ENCODE data around the gene OPCML. TPM values are rescaled to one million over a fixed set of nuclear protein-coding genes. Genes with fewer than 3 reads are reported as not detected.

The OPCML gene
- total and polyA plus RNA-seq, 2 donors (not counting 1 experiment from before 2014, with no cell fraction given), result not detected

GRCh38 chr11:133072858-133073582 is 459.3 kb downstream of the OPCML start:
- no peak overlapping the region for H3K4me3 Mint-ChIP-seq
- H3K4me1 Mint-ChIP-seq, result no peaks in the 10 kb centered on the region
- ChIA-PET POLR2A (no interaction called here), CTCF (no interaction called here)
- H3K27ac ChIP-seq (ENCODE audit: low read length in 2 of 2), result no peak overlapping the region
- no peak overlapping the region for H3K9ac ChIP-seq (ENCODE audit: low read length)
- H3K27ac Mint-ChIP-seq, result no peak overlapping the region
- no peak for TF ChIP-seq EZH2 (IDR thresholded peaks at IDR 0.05; ENCODE audit: borderline replicate concordance, insufficient read depth, low read depth, low read length, poor library complexity, severe bottlenecking)
- TF ChIP-seq CTCF (IDR thresholded peaks at IDR 0.05), result no peak
- H3K4me3 ChIP-seq (ENCODE audit: control extremely low read depth in 1 of 5, extremely low read depth in 1 of 5, insufficient read depth in 1 of 5, low read depth in 2 of 5, low read length in 4 of 5), result no peak overlapping the region
- no peaks in the 10 kb centered on the region for H3K36me3 ChIP-seq (replicated peaks in 1 of 2; ENCODE audit: control extremely low read depth in 1 of 2, control insufficient read depth in 1 of 2, extremely low read depth in 1 of 2, insufficient read depth in 2 of 2, low read length in 1 of 2)
- peaks cover 4% of the 10 kb centered on the region for H3K27me3 Mint-ChIP-seq
- H3K4me1 ChIP-seq (ENCODE audit: control insufficient read depth in 2 of 2, insufficient read depth in 2 of 2, low read length in 2 of 2), result no peaks in the 10 kb centered on the region
- no peaks in the 10 kb centered on the region for H4K20me1 ChIP-seq (ENCODE audit: control insufficient read depth, insufficient read depth, low read length, poor library complexity, severe bottlenecking)
- DNase-seq (no peak), ATAC-seq (ENCODE audit: low read depth) (no peak)
- H3K27me3 ChIP-seq (replicated peaks in 1 of 4; ENCODE audit: control extremely low read depth in 1 of 4, control insufficient read depth in 3 of 4, insufficient read depth in 4 of 4, low read length in 3 of 4), result no peaks in the 10 kb centered on the region
- 84% methylated on average over 10 of the region's 10 CpGs for WGBS (ENCODE audit: insufficient coverage)
- no peaks in the 10 kb centered on the region for H3K9me3 ChIP-seq (ENCODE audit: control extremely low read depth in 1 of 3, control insufficient read depth in 2 of 3, insufficient read depth in 1 of 3, low read length in 2 of 3)
- no peaks in the 10 kb centered on the region for H3K9me3 Mint-ChIP-seq (ENCODE audit: insufficient read depth)
- H2AFZ ChIP-seq (ENCODE audit: insufficient read depth, low read depth, low read length, poor library complexity, severe bottlenecking), result no peak overlapping the region
- H3K4me2 ChIP-seq (replicated peaks; ENCODE audit: low read depth, low read length, poor library complexity, severe bottlenecking), result no peak overlapping the region
- intact Hi-C loops (cut with micrococcal nuclease), result loop anchor here (10.0 kb wide), 1 partner anchor 62 kb away; no protein-coding TSS in a partner anchor
- H3K79me2 ChIP-seq (ENCODE audit: control insufficient read depth, insufficient read depth, low read length), result no peaks in the 10 kb centered on the region

- CTCF ChIA-PET, result no interaction called here
- no peak overlapping the region for H3K27ac ChIP-seq (ENCODE audit: low read length in 2 of 2)
- Mint-ChIP-seq H3K27me3 (peaks cover 4% of the 10 kb centered on the region), H3K4me1 (no peaks in the 10 kb centered on the region), H3K4me3 (no peak overlapping the region), H3K27ac (no peak overlapping the region), H3K9me3 (ENCODE audit: insufficient read depth) (no peaks in the 10 kb centered on the region)
- TF ChIP-seq EZH2 (IDR thresholded peaks at IDR 0.05; ENCODE audit: borderline replicate concordance, insufficient read depth, low read depth, low read length, poor library complexity, severe bottlenecking), result no peak
- TF ChIP-seq CTCF (IDR thresholded peaks at IDR 0.05), result no peak
- intact Hi-C loops (cut with micrococcal nuclease), result loop anchor here (10.0 kb wide), 1 partner anchor 62 kb away; no protein-coding TSS in a partner anchor
- no peaks in the 10 kb centered on the region for H3K36me3 ChIP-seq (replicated peaks in 1 of 2; ENCODE audit: control extremely low read depth in 1 of 2, control insufficient read depth in 1 of 2, extremely low read depth in 1 of 2, insufficient read depth in 2 of 2, low read length in 1 of 2)
- no peaks in the 10 kb centered on the region for H3K9me3 ChIP-seq (ENCODE audit: control extremely low read depth in 1 of 3, control insufficient read depth in 2 of 3, insufficient read depth in 1 of 3, low read length in 2 of 3)
- no peak overlapping the region for H2AFZ ChIP-seq (ENCODE audit: insufficient read depth, low read depth, low read length, poor library complexity, severe bottlenecking)
- POLR2A ChIA-PET, result no interaction called here
- H4K20me1 ChIP-seq (ENCODE audit: control insufficient read depth, insufficient read depth, low read length, poor library complexity, severe bottlenecking), result no peaks in the 10 kb centered on the region
- H3K4me2 ChIP-seq (replicated peaks; ENCODE audit: low read depth, low read length, poor library complexity, severe bottlenecking), result no peak overlapping the region
- DNase-seq (no peak), ATAC-seq (ENCODE audit: low read depth) (no peak)
- H3K9ac ChIP-seq (ENCODE audit: low read length), result no peak overlapping the region
- H3K4me3 ChIP-seq (ENCODE audit: control extremely low read depth in 1 of 5, extremely low read depth in 1 of 5, insufficient read depth in 1 of 5, low read depth in 2 of 5, low read length in 4 of 5), result no peak overlapping the region
- H3K79me2 ChIP-seq (ENCODE audit: control insufficient read depth, insufficient read depth, low read length), result no peaks in the 10 kb centered on the region
- 82% methylated on average over 3 of the region's 7 CpGs for WGBS (ENCODE audit: insufficient coverage)
- no peaks in the 10 kb centered on the region for H3K4me1 ChIP-seq (ENCODE audit: control insufficient read depth in 2 of 2, insufficient read depth in 2 of 2, low read length in 2 of 2)
- H3K27me3 ChIP-seq (replicated peaks in 1 of 4; ENCODE audit: control extremely low read depth in 1 of 4, control insufficient read depth in 3 of 4, insufficient read depth in 4 of 4, low read length in 3 of 4), result no peaks in the 10 kb centered on the region
Observed at GRCh38 chr11:133072378-133072777, 459.9 kb downstream of the OPCML start.
